Myocyte (in vitro differentiated cells): ENCODE data around the gene C1QTNF2. TPM values are rescaled to one million over a fixed set of nuclear protein-coding genes. Genes with fewer than 3 reads are reported as not detected.
A peak's percentile ranks its signal among the peaks of the same experiment; 100 is the strongest.

ENCODE experiments used
- DNase-seq: peaks from one replicate; pipeline ENCODE4 v3.0.0-alpha.2; 2012; ENCODE audit warnings: low read depth
- polyA plus RNA-seq: library from polyadenylated mRNA; unstranded; fragments of >200 nt; gene quantifications from one replicate; pipeline ENCODE4 v1.2.1, GENCODE V29; 2012; ENCODE audit warnings: missing spikeins
- total RNA-seq: library from RNA; depleted of rRNA; stranded (reverse); fragments of >200 nt; gene quantifications from 2 replicates; pipeline ENCODE4 v1.2.3, GENCODE V29; 2014

Gene C1QTNF2, protein sequence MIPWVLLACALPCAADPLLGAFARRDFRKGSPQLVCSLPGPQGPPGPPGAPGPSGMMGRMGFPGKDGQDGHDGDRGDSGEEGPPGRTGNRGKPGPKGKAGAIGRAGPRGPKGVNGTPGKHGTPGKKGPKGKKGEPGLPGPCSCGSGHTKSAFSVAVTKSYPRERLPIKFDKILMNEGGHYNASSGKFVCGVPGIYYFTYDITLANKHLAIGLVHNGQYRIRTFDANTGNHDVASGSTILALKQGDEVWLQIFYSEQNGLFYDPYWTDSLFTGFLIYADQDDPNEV
- 2.5 and 3.3 TPM in 2 replicates for total RNA-seq
- 1.7 TPM for polyA plus RNA-seq

DNA sequence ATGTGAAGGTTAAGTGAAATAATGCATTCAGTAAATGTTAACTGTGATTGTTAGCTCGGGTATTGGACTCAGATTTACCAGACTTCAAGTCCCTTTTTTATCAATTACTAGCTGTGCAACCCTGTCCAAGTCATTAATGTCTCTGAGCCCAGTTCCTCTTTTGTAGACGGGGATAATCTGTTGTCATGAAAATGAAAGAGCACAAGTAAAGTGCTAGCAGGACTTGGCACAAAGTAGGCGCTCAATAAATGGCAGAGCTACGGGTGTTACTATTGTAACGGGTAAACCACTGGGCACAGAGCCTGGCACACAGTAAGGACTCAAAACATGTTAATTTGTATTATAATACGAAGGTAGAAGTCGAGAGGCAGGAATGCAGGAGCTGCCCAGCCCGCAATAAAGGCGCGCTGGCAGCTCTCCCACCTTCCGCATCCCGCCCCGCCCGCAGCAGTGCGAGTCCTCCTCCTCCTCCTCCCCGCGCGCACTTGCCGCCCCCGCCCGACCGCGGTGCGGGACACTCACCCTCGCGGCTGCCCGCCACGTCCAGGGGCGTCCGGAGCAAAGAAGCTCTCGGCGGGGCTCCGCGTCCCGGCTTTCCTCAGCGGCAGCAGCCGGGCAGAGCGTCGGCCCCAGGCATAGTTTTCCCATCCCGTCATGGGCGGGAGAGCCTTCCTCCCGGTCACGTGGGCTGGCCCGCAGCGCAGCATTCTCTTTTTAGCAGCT, at the start of gene C1QTNF2:
Gene C1QTNF2, minus strand, starts transcription at position 637 of the 723 bp plus-strand sequence. CDS start 15,615 bp downstream, outside the sequence.
- DNase-seq, result peak; percentile 86

DNA sequence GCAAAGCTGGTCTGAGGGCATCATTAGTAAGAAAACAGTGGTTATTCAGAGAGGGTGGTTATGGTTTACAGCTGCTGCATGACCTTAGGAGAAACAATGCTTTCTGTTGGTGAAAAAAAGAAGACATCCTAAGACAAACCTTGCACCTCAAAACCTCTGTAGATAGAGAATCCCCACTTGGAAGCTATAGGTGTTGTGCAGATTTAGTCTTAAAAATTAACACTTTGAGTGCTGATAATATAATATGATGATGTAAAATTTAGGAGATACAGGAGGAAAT, 49.8 kb upstream of the C1QTNF2 start:
- no peak for DNase-seq

DNA sequence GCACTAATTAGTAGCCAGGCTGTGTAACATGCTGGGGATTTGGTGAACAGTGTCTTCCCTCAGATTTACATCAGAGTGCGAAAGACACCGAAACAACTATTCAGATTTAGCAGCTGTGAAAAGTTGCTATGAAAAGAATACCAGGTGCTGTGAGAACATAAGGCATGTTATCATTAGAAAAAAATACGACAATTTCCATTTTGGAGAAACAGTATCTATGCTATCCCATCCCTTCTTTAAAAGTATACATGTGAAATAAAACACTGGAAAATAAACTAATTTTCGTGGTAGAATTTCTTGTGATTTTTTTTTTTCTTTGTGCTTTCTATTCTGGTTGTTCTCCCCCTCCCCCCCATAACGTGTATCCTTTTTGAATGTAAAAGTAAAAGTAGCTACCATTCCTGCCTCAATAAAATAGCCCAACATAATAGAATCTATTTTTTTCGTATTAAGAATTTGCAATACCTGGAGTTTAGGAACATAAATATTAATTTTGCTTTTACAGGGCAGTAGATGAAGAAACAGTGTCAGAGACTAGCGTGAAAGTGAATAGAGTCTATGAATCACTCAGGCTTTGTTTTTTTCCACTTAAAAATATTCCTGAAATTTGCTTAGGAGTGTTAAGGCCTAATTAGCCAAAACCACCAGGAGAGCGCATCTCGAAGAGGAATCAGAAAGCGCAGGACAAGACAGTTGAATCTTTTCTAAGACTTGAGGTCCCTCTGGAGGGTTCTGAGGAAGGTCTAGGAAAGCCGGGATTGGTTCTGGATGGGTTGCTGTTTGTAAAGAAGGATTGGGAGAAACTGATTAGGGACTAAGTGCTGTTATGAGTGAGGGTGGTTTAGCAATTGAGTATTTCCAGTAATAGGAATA, 49.3 kb upstream of the C1QTNF2 start:
- no peak for DNase-seq

DNA sequence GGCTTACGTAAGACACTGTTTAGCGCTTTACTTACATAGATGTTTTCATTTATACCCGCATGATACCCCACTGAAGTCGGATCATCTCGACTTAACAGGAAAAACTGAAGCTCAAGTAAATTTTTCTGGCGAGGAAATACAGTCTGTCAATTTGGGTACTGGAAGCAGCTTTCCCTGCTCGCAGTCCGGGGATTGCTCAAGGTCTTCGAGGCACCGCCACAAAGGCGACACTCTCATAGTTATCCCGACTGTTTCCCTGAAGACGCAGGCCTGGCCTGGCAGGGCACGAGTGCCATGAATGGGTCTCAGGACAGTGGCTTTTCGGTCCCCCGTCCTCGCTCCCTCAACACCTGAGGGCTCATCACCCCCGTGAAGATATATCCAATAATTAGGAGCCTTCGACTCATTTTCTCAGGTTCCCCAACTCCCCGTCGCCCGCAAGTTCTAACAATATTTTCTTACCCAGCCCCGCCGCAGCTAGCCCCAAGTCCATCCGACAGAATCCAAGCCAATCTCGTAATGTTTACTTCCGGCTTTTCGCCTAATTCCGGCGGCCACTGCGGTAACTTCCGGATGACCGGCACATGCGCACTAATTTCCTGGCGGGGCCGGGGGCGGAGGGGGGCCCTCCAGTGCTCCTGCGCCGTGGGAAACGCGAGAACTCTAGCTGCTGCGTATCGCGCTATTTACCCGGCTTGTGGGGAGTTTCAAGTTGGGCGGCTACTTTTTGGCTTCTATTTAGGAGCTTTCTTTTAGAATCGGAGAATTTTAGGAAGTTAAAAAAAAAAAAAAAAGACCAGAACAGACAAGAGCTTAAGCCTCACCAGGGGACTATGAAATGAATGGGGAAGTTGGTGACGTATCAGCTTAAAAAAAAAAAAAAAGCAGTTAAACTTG, 48.4 kb upstream of the C1QTNF2 start, which contains the start of gene SLU7:
Gene SLU7, minus strand, starts transcription at position 521 of the 897 bp plus-strand sequence. CDS start 3,787 bp downstream, outside the sequence.
- peak; percentile 97 for DNase-seq

DNA sequence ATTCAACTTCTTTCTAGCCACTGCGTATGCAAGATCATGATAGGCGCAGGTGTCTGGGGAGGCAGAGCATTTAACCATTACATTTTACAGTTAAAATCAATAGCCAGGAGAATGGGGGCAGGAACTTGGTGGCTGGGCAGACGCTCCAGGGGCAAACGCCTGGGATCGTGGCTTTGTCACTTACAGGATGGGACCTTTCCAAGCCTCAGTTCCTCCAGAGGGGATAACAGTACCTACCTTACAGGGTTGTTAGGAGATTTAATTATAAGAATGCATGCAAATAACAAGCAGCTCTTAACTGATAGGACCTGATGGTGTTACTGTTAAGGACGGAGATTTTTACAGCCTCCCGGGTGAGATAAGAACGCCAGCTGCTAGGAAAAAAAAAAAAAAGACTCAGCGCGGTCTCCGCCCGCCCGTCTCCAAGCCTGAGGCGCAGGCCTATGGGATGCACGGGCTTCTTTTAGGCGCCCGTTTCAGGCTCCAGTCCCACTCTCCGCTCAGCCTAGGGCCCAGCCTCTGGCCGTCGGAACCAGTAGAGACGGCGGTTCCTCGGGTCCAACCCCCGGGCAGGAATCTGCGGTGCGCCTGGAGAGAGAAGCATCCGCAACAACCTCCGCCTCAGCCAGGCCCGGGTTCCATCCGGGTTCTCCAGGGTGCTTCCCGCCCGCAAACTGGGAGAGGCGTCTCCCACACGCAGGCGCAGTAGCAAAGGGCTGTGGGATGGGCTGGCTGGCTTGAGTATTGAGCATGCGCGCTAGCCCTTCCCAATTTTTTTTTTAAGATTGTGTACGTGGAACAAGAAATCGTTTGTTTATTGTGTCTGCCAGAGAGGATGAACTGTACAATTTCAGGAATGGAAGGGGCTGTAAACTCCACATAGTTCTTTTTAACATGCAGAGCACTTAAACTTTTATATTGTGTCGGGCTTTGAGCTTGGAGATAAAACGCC, 29.3 kb upstream of the C1QTNF2 start, which contains the start of gene FAM200C:
Gene FAM200C, minus strand, starts transcription at position 653 of the 952 bp plus-strand sequence. CDS start 4,564 bp downstream, outside the sequence.
- peak; percentile 96 for DNase-seq

DNA sequence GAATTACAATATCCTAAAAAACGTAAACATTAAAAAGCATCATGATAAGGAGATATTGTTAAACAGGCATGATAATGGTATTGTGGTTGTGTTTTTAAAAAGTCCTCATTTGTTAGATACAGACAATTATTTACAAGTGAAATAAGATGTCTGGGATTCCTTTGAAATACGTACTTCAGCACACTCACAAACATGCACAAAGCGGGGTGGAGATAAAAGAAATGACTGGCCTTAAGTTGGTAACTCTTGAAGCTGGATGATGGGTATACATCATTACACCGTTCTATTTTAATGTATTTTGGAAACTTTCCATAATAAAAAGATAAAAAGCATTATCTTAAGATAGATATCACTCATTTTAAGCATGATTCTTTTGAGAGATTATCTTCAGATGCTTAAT, 28.4 kb upstream of the C1QTNF2 start:
- no peak for DNase-seq

DNA sequence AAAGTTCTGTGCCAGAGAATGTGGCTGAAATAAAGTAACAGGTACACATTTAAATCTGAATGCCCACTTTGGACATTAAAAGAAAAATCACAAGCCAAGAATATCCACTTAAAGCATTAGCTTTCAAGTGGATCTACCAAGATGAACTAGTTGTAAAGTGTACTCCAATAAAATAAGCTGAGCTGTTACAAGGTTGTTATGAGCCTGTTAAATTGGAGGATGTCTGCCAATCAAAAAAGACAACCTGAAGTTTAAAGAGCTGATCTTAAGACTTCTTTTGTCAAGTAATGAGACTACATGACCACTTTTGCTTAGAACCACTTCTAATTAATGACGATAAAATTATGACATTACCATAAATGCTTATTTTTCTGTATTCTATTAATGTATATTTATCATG, 27.1 kb upstream of the C1QTNF2 start:
- no peak for DNase-seq

DNA sequence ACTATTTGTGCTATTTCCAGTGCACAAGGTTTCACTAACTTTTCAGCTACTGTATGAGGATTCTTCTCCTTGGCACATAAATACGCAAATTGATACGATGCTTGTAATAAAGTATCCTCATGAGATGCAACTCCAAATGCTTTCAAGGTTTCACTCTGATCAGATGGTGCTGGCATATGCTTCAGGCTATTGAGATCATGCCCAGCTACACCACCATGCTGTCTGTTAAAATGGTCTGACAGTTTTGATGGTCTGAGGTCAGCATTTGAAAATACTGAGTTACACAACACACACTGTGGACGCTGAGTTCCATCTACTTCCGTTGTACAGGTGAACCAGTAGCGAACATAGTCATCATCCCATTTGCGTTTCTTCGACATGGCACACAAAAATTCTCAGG, 24.7 kb upstream of the C1QTNF2 start:
- no peak for DNase-seq

DNA sequence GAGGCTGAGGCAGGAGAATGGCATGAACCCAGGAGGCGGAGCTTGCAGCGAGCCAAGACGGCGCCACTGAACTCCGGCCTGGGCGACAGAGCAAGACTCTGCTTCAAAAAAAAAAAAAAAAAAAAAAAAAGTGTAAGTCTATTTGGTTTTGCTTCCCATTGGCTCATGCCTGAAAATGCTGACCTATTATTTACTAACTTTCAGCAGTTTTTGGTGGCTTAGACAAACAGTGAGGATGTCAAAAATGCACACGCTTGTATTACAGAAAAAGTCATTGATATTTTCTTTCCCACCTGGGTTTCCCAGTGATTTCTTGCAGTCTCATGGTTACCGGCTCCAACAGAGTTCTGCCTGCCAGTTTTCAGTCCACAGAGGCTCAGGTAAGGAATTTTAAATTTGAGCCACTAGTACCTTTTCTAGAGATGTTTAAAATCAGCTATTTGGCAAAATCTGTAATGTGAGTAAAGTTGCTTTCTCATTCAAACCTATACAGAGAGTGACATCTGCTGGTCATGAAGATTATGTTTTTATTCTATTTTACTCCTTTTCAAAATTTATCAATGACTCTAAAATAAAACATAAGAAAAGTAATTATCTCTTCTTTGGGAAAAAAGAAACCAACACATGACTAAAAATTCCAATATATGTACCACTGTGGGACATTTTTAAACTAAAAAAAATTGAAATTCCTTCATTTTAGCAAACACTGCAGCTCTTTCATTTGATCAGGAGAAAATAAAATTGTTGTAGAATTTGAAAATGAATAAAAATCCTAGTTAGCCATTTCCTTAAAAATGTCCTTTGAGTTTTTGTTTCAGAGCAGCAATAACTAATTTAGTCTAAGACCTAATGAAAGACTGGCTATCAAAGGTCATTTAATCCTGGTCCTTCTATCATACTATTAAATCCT, 20.6 kb upstream of the C1QTNF2 start:
- peak; percentile 32 for DNase-seq

DNA sequence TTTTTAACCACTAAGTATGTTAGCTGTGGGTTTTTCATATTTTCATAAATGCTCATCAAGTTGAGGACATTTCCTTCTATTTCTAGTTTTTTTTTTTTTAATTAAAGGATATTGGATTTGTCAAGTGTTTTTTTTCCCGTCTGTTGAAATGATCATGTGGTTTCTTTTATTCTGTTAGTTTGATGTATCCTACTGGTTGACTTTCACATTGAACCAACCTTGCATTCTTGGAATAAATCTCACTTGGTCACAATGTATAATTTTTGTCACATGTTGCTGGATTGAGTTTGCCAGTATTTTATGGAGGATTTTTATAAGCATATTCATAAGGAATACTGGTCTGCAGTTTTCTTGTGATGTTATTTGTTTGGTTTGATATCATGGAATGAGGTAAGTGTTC, 17.0 kb upstream of the C1QTNF2 start:
- DNase-seq, result no peak

DNA sequence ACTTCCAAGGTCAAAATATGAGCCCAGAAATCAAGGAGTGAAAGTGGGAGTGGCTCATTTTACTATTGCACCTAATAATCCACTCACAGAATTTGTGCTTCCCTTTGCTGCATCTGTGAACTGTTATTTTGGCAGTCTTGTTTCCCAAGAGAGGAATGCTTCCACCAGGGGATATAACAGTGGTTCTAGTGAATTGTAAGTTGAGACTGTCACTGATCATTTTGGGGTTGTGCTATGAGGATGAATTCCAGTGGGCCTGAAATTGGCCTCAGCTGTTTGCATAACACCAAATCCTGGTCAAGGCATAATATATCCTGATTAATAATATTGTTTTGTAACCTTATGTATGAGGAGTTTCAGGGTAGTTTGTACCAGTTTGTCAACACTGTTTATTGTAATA, 15.1 kb upstream of the C1QTNF2 start:
- DNase-seq, result peak; percentile 76

DNA sequence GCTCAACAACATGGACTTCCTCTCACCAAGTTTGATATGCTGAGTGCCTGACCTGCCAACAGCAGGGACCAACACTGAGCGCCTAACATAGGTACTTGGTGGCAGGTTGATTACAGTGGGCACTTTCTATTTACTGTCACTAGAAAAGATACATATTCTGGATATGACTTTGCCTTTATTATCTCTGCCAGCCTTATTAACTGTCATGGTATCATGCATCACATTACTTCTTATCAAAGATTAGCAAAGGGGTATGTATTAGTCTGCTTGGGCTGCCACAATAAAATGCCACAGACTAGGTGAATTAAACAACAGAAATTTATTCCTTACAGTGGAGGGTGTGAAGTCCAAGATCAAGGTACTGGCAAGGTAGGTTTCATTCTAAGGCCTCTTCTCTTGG, 14.3 kb upstream of the C1QTNF2 start:
- DNase-seq, result no peak

DNA sequence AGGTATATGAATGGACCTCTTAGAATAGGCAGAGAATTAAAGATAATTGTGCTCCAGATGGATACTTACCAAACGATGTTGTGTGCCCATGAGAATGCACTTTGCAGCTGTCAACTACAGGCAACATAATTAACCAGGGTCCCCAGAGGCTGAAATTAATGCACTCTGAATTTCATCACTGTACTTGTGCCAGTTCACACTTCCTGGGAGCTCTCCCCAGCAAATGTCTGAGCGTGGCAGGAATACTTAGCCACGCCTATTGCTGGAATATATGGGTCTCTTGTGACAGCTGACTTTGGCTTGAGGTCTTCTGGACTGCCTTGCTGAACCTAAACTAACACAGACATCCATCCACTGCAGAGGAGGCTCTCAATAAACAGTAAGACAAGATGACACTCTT, 11.9 kb upstream of the C1QTNF2 start:
- DNase-seq, result peak; percentile 67

DNA sequence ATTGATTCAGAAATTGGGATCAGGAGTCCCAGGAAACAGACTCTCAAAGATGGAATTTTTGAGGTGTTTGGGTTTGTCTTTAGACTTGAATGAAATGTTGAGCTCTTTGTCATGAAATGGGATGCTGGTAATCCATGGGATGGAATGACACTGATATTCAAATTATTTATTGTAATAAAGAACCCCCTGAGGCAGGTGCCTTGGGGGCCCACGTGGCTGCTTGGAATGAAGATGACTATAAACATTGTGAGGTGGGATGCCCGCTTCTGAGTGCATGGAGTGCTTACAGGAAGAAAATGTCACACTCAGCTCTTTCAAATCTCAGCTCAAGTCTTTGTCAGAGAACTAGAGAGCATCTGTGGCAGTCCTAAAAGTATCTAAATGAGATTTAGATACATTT, 9.6 kb upstream of the C1QTNF2 start:
- no peak for DNase-seq

DNA sequence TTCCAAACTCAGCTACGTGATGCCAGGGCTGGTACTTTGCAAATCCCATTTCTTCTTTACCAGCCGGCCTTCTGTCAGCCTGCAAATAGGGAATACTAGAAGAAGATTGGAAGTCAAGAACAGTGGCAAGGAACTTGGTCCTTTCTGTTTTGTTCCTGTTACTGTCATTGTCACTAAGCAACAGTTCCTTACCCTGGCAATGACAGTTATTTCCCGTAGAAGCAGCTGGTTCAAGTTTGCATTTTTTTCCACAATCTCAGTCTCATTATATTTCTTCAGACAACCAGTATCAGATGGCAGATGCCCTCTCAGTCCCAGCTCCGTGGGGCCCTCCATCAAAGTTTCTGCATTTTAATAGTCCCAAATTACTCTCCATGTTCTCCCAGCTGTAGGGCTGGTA, 9.1 kb upstream of the C1QTNF2 start:
- DNase-seq, result no peak

DNA sequence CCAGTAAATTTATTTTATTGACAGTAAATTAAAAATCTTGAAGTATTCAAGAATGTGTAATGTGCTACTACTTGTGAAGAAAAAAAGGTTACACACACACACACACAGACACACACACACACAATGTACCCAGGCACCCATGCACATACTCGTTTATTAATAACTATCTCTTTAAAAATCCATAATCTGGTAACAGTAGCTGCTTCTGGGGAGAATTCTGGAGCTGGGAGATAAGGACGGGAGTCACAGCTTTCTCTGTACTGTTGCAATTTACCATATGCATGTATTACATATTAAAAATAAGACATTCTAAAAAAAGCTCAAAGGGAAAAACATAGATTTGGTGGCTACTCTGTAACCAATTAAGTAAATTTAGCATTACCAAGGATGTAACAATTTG, 7.9 kb upstream of the C1QTNF2 start:
- no peak for DNase-seq

DNA sequence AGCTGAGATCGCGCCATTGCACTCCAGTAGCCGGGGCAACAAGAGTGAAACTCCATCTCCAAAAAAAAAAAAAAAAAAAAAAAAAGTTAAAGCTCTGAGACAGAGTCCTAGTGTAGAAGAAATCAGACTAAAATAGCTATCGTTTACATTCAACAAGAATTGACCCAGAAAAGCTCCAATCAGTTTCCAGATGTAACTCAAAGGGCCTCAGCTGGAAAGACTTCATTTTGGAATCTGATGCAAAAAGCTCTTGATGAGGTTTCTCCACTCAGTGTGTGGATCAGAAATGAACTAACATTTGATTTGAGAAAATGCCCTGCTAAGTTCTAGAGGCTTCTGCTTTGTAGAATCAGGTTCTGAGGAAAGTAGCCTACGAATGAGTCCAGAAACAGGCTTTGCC, 7.2 kb upstream of the C1QTNF2 start:
- DNase-seq, result no peak

DNA sequence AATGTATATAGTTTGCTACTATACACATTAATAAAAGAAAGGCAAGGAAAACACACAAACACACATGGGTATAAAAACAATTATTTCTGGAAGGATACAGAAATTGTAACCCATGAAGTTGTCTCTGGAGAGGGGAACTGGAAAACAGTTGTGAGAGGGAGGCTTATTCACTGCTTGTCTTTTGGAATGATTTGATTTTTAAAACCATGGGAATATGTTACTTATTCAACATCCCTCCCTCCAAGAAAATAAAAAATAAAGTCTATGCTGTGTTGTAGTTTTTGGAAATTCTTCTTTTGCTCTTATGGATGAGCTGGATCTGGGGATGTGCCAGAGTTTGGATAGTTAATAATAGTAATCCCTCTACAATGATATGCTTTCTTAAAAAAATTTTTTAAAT, 6.0 kb upstream of the C1QTNF2 start:
- DNase-seq, result no peak

DNA sequence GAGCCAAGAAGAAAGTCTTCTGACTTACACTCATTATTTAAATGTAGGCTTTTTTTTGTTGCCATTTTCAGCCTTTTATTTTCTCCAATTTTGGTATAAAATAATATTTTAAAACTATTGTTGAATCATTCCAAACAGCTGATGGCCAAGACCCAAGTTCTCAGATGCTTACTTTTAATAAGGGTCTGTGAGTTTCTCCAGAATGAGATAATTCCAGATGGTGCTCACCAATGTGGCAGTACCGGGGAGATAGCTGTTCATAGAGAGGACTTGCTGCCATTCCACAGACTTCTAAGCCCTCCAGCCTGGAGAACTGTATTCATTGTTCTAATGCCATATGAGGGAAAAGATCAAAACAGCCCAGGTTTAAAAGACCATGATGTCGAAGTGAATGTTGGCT, 5.3 kb upstream of the C1QTNF2 start:
- DNase-seq, result no peak
